Measurements from ENCODE around the gene VGF.
"Not testable (repeated sequence)": the region's sequence is repeated elsewhere in the genome, so short reads cannot be mapped to it uniquely, and the experiment has no call there.

VGF gene

GRCh38 chr7:101114492-101114891, 50.9 kb downstream of the VGF start:
- no peak for ATAC-seq

- no peak for ATAC-seq
Measured at GRCh38 chr7:101113836-101114235, 51.5 kb downstream of the VGF start.

- not testable (repeated sequence) for ATAC-seq
Measured at GRCh38 chr7:101113140-101113539, 52.2 kb downstream of the VGF start.

All from activated CD4-positive, CD25-positive, alpha-beta regulatory T cell treated with anti-CD3 and anti-CD28 coated beads, Interleukin-2, amount 50 U/mL, for 24 hours (primary cell).